GM12801 (cell line): ENCODE data around the gene HS3ST6.

Source experiments
- TF ChIP-seq, protein P1 (sequence below): IDR thresholded peaks from one replicate; pipeline ENCODE4 v1.5.1; 2011; ENCODE audit warnings: control low read depth; ENCODE audit not compliant: insufficient read length; ENCODE audit errors: extremely low read depth

HS3ST6 gene

DNA sequence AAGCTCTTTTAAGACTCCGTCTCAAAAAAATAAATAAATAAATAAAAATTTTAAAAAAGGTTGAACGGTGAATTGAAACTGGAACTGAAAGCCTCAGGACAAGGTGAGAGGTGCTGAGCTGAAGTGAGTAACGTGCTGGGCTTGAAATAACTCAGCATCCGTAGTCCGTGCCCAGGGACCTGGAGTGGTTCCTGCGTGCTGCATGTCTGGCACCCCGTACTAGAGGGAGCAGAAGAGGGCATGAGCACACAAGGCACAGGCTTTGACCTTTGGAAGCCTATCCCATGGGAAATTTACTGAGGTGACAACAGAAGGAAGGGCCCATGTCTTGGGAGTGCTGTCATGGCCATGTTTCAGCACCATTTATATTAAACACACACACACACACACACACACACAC, 41.7 kb downstream of the HS3ST6 start:
- TF ChIP-seq, protein P1, sequence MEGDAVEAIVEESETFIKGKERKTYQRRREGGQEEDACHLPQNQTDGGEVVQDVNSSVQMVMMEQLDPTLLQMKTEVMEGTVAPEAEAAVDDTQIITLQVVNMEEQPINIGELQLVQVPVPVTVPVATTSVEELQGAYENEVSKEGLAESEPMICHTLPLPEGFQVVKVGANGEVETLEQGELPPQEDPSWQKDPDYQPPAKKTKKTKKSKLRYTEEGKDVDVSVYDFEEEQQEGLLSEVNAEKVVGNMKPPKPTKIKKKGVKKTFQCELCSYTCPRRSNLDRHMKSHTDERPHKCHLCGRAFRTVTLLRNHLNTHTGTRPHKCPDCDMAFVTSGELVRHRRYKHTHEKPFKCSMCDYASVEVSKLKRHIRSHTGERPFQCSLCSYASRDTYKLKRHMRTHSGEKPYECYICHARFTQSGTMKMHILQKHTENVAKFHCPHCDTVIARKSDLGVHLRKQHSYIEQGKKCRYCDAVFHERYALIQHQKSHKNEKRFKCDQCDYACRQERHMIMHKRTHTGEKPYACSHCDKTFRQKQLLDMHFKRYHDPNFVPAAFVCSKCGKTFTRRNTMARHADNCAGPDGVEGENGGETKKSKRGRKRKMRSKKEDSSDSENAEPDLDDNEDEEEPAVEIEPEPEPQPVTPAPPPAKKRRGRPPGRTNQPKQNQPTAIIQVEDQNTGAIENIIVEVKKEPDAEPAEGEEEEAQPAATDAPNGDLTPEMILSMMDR: no peak

GRCh38 chr16:1874854-1875253, 43.4 kb downstream of the HS3ST6 start:
- TF ChIP-seq, protein P1: no peak

- TF ChIP-seq, protein P1: no peak
Measured at GRCh38 chr16:1871974-1872635, 46.1 kb downstream of the HS3ST6 start, which contains the start of gene MEIOB. MEIOB (minus strand) TSS chr16:1872164; CDS start chr16:1868175, 3,989 bp downstream.

DNA sequence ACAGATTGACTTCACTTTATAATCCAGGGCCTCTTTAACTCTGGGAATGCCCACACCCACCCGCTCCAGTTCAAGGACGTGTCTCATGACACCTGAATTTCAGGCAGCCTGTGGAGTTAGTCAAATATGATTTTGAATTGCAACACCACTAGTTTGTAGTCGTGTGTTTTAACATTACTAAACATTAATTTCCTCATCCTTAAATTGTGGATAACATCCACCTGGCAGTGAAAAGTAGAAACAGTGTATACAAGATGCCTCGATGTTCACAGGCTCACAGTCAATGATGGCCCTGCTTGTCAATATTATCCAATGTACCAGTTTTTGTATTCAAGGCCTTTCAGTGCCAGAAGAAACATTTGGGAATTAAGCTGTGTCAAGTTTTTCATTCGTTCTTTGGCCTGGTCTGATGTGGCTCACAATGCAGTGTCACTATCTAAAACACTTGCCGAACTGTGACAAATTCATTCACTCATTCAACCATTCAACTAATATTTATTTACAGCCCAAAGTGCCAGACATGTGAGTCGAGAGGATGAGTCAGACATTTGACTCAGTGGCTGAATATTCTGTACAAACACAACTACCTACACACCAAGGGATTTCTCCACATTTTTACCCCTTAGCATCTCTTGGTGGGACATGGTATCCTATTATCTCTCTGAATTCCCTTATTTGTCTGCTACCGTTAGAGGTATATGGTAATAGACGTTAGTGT, 47.7 kb downstream of the HS3ST6 start:
- TF ChIP-seq, protein P1: no peak

- TF ChIP-seq, protein P1: no peak
Measured at GRCh38 chr16:1865902-1866690, 52.1 kb downstream of the HS3ST6 start.

DNA sequence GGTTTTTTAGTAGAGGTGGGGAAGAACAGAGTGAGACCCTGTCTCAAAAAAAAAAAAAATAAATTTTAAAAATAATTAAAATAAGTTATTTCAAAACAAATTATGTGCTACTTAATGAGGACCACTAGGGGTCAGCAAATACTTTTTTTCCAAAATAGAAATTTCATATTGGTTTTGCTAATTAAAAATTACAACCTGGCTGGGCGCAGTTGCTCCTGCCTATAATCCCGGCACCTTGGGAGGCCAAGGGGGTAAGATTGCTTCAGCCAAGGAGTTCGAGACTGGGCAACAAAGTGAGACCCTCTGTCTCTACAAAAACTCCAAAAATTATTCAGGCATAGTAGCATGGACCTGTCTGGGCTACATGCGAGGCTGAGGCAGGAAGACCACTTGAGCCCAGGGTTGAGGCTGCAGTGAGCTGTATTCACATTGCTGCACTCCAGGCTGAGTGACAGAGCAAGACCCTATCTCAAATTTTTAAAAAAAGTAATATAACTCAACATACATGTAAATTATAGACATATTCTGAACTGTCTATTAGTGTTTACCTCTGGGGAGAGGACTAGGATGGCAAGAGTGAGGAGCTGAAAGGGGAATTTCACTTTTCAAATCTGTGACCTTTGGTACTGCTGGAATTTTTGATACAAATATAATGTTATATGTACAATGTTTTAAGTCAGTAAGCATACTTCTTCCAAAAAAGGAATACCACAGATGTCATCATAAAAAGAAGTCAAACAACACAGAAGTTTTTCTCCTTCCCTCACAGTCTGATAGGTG, 54.3 kb downstream of the HS3ST6 start:
- TF ChIP-seq, protein P1: no peak
